ENCODE data around the gene ADCY1. TPM values are rescaled to one million over a fixed set of nuclear protein-coding genes. Genes with fewer than 3 reads are reported as not detected.
A peak's percentile ranks its signal among the peaks of the same experiment; 100 is the strongest.
"Not testable (repeated sequence)": the region's sequence is repeated elsewhere in the genome, so short reads cannot be mapped to it uniquely, and the experiment has no call there.

The ADCY1 gene
- 0.66 and 3.9 TPM in 2 replicates for total RNA-seq (2014; rRNA removed; shearing (Covaris generic); ENCODE audit: low replicate concordance)

GRCh38 chr7:45573661-45574415 is at the start of gene ADCY1:
Gene ADCY1, plus strand, starts transcription at chr7:45574368. Its CDS starts 176 bp downstream, at chr7:45574544.
- Histone ChIP-seq H3K36me3 (no peaks in the 10 kb centered on the region), H3K9me3 (no peaks in the 10 kb centered on the region), H3K4me3 (peak within 1 kb of the TSS; percentile 31), H3K27me3 (peaks cover 27% of the 10 kb centered on the region)
- DNase-seq = no peak

GRCh38 chr7:45524445-45524844 is 49.7 kb upstream of the ADCY1 start:
- DNase-seq = no peak
- Histone ChIP-seq H3K9me3 (no peaks in the 10 kb centered on the region; the same call in 1 of the 2 replicates), H3K36me3 (no peaks in the 10 kb centered on the region)

GRCh38 chr7:45525057-45525456 is 49.1 kb upstream of the ADCY1 start:
- Histone ChIP-seq H3K27me3 (no peaks in the 10 kb centered on the region), H3K9me3 (no peaks in the 10 kb centered on the region; the same call in 1 of the 2 replicates), H3K36me3 (no peaks in the 10 kb centered on the region), H3K4me3 (no peak overlapping the region)
- no peak for DNase-seq

More at GRCh38 chr7:45524445-45524844, 49.7 kb upstream of the ADCY1 start:
- Histone ChIP-seq H3K4me3 (no peak overlapping the region), H3K27me3 (no peaks in the 10 kb centered on the region)

GRCh38 chr7:45543473-45543872 is 30.7 kb upstream of the ADCY1 start:
- DNase-seq = no peak
- no peaks in the 10 kb centered on the region for H3K27me3 ChIP-seq
- H3K9me3 ChIP-seq = peaks cover 8% of the 10 kb centered on the region
- H3K4me3 ChIP-seq = no peak overlapping the region
- no peaks in the 10 kb centered on the region for H3K36me3 ChIP-seq

DNA sequence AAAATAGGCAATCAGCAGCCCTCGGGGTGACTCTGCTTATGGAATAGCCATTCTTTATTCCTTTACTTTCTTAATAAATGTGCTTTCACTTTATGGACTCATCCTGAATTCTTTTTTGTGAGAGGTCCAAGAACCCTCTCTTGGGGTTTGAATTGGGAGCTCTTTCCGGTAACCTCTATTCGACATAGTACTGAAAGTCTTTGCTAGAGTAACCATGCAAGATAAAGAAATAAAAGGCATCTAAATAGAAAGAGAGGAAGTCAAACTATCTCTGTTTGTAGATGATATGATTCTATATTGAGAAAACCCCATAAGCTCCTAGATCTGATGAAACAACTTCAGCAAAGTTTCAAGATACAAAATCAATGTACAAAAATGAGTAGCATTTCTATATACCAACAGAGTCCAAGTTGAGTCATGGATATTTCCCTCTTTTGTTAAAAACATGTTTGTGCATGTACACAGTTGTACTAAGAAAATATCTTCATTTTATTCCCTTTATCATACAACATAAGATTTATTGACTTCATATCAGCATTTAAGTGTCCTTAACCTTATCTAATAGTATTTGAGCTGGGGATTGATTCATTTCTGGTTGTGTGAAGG is 29.0 kb upstream of the ADCY1 start:
- not testable (repeated sequence) for H3K9me3 ChIP-seq, H3K4me3 ChIP-seq, H3K36me3 ChIP-seq, H3K27me3 ChIP-seq, DNase-seq

DNA sequence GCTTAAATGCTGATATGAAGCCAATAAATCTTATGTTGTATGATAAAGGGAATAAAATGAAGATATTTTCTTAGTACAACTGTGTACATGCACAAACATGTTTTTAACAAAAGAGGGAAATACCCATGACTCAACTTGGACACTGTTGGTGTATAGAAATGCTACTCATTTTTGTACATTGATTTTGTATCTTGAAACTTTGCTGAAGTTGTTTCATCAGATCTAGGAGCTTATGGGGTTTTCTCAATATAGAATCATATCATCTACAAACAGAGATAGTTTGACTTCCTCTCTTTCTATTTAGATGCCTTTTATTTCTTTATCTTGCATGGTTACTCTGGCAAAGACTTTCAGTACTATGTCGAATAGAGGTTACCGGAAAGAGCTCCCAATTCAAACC is 25.3 kb upstream of the ADCY1 start:
- H3K9me3 ChIP-seq, DNase-seq, H3K36me3 ChIP-seq, H3K4me3 ChIP-seq, H3K27me3 ChIP-seq: not testable (repeated sequence)

DNA sequence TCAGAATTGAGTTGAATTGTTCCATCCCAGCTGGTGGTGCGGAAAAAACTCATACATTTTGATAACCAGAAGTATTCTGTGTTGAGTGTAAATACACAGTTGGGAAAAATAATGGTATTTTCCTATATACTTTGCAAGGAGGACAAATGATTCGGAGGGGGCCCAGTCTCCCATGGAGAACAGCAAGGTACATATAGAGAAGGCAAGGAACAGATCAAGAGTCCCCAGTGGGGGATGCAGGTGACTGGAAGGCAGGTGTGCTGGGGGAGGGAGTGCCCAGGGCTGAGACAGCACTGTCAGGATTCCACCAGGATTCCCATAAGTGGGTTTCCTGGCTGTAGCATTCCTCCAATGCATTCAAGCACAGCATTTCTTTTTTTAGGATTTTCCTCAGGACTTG is 10.8 kb upstream of the ADCY1 start:
- no peaks in the 10 kb centered on the region for H3K36me3 ChIP-seq
- no peaks in the 10 kb centered on the region for H3K9me3 ChIP-seq
- H3K4me3 ChIP-seq = no peak overlapping the region
- no peaks in the 10 kb centered on the region for H3K27me3 ChIP-seq
- no peak for DNase-seq

DNA sequence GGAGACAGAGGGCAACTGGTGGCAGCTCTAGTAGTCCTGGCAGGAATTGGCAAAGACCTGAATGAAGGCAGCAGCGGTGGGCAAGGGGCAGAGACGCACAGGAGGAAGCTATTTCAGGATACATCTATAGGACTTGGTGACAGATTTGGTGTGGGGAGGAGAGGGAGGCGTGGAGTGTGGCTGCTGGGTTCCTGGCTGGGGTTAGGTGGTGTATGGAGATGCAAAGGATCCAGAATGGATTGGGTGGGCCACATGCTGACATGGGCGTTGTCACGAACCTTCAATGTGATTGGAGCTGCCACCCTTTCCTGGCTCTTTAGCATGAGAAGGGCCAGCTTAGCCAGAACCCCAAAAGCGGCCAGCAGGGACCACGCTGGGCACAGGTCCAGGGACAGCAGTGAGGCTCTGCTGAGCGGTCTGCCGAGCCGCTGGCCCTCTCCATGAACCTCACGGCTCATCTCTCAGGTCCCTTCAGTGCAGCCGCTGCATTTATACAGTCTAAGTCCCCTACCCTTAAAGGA is 10.2 kb upstream of the ADCY1 start:
- Histone ChIP-seq H3K9me3 (no peaks in the 10 kb centered on the region), H3K27me3 (no peaks in the 10 kb centered on the region), H3K36me3 (no peaks in the 10 kb centered on the region), H3K4me3 (no peak overlapping the region)
- DNase-seq = no peak

GRCh38 chr7:45564485-45564884 is 9.7 kb upstream of the ADCY1 start:
- no peaks in the 10 kb centered on the region for H3K36me3 ChIP-seq
- no peak overlapping the region for H3K4me3 ChIP-seq
- H3K9me3 ChIP-seq = no peaks in the 10 kb centered on the region
- no peak for DNase-seq
- no peaks in the 10 kb centered on the region for H3K27me3 ChIP-seq

GRCh38 chr7:45564886-45565455 is 9.2 kb upstream of the ADCY1 start:
- no peaks in the 10 kb centered on the region for H3K9me3 ChIP-seq
- no peak overlapping the region for H3K4me3 ChIP-seq
- no peaks in the 10 kb centered on the region for H3K36me3 ChIP-seq
- H3K27me3 ChIP-seq = no peaks in the 10 kb centered on the region
- DNase-seq = no peak

GRCh38 chr7:45566386-45566785 is 7.8 kb upstream of the ADCY1 start:
- Histone ChIP-seq H3K4me3 (no peak overlapping the region), H3K27me3 (no peaks in the 10 kb centered on the region), H3K9me3 (no peaks in the 10 kb centered on the region), H3K36me3 (no peaks in the 10 kb centered on the region)
- DNase-seq = no peak

DNA sequence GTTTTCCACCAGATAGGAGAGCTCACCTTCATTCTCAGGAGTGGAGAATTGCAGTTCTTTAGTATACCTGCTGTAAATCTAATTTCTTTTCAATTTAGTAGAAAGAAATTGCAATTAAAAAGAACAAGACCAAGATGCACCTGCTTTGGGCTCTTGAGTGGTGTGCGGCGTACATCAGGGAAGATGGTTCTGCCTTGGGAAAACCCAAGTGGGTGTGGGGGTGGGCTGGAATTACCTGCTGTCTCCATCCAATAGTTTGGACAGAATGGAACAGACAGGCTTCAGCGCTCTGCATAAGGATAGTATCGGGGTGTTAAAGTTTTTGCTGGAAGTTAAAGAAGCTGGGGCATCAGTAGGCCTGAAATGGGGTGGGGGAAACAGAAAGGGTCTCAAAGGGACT is 7.2 kb upstream of the ADCY1 start:
- Histone ChIP-seq H3K36me3 (no peaks in the 10 kb centered on the region), H3K27me3 (no peaks in the 10 kb centered on the region), H3K9me3 (no peaks in the 10 kb centered on the region), H3K4me3 (no peak overlapping the region)
- DNase-seq = no peak

DNA sequence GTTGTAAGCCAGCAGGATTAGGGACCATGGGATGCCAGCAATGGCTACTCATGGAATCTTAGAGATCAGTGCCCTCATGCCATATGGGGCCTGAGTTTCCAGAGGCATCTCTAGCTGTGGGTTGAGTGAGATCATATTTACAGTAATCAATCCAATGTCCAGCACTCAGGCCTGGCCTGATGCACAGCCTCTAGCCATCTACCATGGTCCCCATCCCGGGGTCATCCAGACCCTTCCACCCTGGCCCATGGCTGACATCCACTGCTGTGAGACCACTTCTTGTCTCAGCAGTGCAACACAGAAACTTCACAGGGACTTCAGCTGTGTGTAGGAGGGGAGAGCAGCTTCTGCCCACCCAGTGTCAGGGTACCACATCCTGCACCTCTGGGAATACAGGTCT is 6.5 kb upstream of the ADCY1 start:
- Histone ChIP-seq H3K27me3 (no peaks in the 10 kb centered on the region), H3K4me3 (no peak overlapping the region), H3K36me3 (no peaks in the 10 kb centered on the region), H3K9me3 (no peaks in the 10 kb centered on the region)
- DNase-seq = no peak

GRCh38 chr7:45568536-45569289 is 5.5 kb upstream of the ADCY1 start:
- H3K9me3 ChIP-seq = no peaks in the 10 kb centered on the region
- DNase-seq = no peak
- H3K36me3 ChIP-seq = no peaks in the 10 kb centered on the region
- H3K27me3 ChIP-seq = 0 out of 2 replicates have a peak, but pooled peaks cover 2% of the 10 kb centered on the region
- no peak overlapping the region for H3K4me3 ChIP-seq

- Histone ChIP-seq H3K36me3 (no peaks in the 10 kb centered on the region), H3K27me3 (0 out of 2 replicates have a peak, but pooled peaks cover 2% of the 10 kb centered on the region), H3K4me3 (no peak overlapping the region), H3K9me3 (no peaks in the 10 kb centered on the region)
- DNase-seq = no peak
These were observed 4.9 kb upstream of the ADCY1 start for GRCh38 chr7:45569290-45569685.

DNA sequence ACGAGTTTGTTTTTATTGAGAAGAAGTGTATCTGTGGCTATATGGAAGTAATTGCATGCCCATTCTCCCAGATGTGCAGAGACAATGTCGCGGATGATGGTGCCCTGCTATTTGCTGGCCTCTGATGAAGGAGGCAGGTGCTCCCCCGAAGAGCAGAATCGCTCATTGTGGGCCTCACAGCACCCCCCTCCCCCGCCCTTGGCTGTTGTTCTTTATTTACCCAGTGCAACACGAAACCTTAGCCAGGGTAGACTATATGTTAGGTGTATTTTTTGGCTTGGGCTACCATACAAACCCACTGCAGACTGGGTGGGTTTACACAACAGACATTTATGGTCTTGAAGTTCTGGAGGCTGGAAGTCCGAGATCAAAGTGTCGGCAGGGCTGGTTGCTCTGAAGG is 3.4 kb upstream of the ADCY1 start:
- Histone ChIP-seq H3K9me3 (no peaks in the 10 kb centered on the region), H3K36me3 (no peaks in the 10 kb centered on the region), H3K27me3 (peaks cover 13% of the 10 kb centered on the region), H3K4me3 (no peak overlapping the region)
- no peak for DNase-seq

GRCh38 chr7:45573204-45573603 is 964 bp upstream of the ADCY1 start:
- no peak overlapping the region for H3K4me3 ChIP-seq
- no peaks in the 10 kb centered on the region for H3K9me3 ChIP-seq
- H3K27me3 ChIP-seq = peaks cover 27% of the 10 kb centered on the region
- no peaks in the 10 kb centered on the region for H3K36me3 ChIP-seq
- no peak for DNase-seq
